ENCODE results near the gene LTB4R2.

- TF ChIP-seq CTCF (IDR thresholded peaks at IDR 0.05) (no peak), POLR2A (IDR thresholded peaks at IDR 0.05) (no peak)
Observed at GRCh38 chr14:24309538-24310264, at the start of gene LTB4R2.

Data from sigmoid colon (tissue), 3 donors.